Left forelimb (tissue), 1 donor: Measurements from ENCODE around the gene HEATR5B.
"Not testable (repeated sequence)": the region's sequence is repeated elsewhere in the genome, so short reads cannot be mapped to it uniquely, and the experiment has no call there.

Experiments
- DNase-seq: peaks from one replicate; pipeline ENCODE4 v3.0.0-alpha.2; 2018; ENCODE audit warnings: low spot score

HEATR5B gene

DNA sequence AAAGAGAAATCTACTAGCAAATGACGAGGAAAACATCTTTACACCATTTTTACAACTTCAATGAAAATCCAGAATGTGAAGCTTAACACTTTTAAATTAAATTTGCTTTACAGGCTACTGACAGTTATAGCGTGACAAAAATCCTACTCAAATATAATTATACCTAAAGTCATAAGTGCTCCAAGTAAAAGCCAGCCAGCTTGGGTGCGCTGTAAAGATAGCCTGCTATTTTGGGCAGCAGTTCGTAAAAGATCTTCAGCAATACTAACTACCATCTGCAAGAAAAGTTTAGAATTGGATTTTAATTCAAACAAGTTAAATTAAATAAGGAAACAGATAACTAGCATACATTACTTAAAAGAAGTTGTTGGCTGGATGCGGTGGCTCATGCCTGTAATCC lies 22.4 kb downstream of the HEATR5B start:
- no peak for DNase-seq

DNA sequence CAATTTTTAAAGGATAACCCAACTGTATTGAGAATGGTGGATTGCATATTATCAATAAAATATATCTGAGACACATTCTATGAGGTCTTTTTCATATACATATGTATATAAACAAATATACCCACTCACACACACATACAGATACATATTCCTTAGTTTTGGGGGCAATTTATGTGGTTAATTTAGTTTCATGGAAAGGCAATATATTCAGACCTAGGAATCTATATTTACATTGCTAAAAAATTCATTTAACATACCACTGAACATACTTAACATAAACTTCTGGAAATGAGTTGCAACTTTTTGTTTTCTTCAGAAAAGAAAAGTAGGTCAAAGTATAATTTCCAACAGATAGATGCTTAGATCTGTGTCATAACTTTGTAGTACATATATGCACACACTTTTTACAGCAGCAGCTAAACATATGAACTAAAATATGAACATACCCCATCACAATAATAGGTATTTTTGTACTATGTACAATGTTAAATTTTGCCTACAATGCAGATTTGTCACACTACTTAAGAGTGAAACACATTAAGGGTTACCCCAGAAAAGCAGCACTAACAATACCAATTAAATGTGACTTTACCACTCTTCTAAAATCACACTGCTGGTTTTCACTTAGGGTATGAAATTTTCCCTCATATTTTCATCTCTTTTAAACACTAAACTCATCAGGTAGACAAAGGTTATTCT lies 23.0 kb downstream of the HEATR5B start:
- no peak for DNase-seq

DNA sequence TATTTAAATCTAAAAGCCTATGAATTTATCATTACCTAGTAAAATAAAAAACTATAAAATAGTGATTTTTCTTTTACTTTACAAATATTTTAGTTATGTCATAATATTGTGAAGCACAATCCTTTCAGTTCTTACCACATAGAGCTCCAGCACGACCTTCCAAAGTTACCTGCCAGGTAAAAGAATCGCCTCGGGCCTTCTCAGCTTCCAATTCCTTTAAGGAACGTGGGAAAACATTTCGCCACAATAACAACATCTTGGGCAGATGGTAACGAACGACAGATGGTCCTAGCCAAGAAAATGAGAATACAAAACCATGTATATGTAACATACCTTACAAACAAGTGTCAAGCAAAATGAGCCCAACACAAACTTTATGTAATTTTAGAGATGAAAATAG lies 23.7 kb downstream of the HEATR5B start:
- DNase-seq = no peak

DNA sequence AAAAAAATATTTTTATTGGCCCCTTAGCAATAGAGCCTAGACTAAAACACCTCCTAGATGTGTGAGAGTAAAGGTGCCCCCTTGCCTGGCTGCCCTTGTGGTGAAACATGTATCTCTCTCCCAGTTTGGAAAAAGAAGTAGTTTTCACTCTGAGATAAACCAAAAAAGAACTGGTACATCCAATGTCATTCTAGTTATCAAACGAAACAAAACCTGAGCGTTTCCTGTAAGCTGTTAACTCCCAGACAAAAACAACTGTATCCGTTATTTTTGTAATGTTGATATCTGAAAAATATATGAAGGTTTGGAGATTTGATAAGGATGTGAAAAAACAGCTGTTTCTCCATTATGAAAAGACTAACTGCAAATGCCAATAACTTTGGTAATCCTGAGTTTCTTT lies 24.3 kb downstream of the HEATR5B start:
- no peak for DNase-seq

DNA sequence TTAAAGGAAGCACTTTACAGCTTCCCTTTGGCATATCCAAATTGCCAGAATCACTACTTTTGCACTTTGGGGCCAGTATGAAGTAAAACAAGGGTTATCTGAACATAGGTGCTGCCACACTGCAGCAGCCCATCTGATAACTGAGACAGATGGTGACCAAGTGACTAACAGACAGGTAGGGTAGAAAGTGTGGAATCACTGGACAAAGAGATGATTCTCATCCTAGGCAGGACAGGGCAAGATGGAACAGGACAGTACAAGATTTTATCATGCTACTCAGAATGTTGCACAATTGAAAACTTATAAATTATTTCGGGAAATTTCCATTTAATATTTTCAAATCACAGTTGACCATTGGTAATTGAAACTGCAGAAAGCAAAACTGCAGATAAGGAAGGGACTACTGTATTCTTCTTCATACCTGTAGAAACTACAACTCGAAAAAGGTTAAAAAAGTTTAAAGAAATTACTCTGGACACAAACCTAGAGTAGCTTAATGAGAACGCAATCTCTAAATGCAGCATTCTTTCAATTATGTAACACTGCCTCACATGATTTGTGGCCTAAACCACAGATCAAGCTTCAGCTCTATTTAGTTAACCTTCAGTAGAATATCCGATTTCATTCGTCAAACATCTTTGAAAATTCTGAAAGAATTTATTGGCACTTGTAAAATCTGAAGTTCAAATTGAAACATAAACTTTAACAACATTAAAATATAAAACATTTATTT lies 31.4 kb downstream of the HEATR5B start:
- DNase-seq = no peak

DNA sequence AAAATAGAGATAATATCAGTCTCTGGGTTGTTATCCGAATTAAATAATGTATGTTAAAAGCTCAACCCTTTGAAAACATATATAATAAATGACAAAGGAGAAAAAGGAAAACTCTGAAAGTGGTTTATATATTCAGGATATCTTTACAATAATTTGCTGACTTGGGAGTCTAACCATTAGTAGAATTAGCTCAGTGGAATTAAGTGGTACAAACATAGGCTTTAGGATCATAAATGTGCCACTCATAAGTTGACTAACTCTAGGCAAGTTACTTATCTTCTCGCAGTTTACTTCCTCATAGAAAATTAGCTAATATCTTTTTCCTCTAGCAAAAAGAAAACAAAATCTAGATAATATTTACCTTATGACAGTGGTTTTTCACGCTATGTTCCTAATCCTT lies 44.6 kb downstream of the HEATR5B start:
- DNase-seq = no peak

DNA sequence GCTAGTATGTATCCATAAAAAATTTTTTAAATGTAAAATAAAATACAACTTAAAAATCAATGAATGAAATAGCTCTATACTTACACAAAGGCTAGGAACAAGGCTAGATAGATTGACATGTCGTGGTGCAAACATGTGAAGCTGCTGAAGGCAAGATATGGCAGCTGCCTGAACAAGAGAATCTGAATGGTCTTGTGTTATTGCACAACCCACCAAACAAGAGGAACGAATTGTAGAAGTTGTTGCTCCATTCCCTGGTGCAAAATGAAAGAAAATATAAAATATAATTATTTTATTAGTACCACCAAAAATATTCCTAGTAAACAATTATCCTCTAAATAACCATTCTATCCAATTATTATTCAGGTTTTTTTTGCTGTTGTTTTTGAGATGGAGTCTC lies 46.4 kb downstream of the HEATR5B start:
- DNase-seq = no peak

DNA sequence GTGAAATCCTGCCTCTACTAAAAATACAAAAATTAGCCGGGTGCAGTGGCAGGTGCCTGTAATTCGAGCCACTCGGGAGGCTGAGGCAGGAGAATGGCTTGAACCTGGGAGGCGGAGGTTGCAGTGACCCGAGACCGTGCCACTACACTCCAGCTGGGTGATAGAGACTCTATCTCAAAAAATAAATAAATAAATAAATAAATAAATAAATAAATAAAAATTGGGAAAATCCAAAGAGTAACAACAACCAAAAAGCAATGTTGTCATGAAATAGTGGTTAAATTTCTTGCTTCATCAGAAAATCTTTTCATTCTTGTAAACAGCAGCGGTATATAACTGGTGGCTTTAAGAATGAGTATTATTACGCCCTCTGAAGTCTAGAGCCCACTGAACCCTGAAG lies 54.4 kb downstream of the HEATR5B start:
- DNase-seq = no peak

DNA sequence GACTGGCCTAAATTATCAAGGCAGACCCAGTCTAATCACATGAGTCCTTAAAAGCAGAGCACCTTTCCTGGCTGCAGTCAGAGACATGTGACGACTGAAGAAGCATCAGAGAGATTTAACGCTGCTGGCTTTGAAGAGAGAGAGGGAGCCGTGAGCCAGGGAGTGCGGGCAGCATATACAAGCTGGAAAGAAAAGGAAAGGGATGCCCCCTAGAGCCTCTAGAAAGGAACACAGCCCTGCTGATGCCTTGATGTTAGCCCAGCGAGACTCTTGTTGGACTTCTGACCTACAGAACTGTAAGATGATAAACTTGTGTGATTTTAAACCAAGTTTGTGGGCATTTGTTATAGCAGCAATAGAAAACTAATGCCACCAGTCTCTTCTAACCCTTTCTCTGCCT lies 58.1 kb downstream of the HEATR5B start:
- no peak for DNase-seq

DNA sequence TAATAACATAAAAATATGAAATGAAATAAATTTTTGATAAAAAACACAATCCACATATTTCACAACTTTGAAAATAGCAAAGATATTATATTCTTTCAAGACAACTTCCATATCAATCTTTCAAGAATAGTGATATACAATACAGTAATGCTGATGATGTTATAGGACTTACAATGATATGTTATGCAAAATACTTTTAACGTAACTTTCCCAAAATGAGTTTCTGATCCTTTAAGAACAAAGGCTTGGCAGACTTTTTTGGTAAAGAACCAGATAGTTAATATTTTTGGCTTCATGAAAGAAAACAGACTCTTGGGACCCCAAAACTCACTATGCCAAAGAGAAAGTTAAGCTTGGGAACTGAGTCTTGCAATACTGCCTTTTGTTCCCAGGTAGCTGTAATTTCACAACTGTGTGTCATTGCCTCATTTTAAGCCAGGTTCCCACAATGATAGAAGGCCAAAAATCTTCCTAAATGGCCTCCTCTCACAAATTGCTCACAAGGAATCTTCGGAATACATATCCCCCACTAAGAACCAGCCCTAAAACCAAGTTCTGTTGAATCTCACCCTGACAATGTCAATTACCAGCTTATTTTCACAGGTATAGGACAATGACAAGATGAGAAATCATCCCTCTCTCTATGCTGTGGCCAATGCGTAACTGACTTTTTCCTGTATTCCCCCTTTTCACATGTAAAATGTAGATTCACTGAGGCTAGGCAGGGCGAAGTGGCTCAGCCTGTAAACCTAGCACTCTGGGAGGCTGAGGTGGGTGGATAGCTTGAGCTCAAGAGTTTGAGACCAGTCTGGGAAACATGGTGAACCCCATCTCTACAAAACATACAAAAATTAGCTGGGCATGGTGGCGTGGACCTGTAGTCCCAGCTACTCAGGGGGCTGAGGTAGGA lies 63.0 kb downstream of the HEATR5B start:
- DNase-seq = no peak

DNA sequence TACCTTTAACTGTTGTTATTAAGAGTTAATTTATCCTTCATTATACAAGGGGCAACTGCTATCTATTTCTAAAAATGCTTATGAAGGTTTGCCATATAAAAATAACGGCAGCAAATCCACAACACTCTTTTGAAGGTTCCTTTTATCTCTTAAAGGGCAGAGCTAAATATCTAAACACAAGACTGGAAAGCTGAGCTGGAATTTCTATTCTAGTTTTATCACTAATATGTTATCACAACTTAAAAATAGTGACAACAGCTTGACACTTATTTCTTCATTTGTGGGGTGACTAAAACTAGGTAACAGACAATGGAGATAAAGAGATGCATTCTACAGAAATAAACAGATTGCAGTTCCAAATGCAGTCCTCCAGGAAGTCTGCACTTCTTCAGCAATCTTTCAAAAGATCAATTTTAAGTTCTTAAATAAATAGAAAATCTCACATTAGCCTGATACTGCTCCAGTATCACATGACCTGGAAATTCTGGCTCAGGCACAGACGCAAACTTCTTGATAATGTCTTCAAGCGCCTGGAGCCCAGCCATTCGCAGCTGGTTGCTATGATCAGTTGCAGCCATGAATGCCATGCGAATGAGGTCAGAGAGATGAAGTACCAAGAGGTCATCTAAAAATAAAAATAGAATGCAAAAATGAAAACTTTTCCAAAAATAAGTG lies 63.8 kb downstream of the HEATR5B start:
- DNase-seq = peak; percentile 65

DNA sequence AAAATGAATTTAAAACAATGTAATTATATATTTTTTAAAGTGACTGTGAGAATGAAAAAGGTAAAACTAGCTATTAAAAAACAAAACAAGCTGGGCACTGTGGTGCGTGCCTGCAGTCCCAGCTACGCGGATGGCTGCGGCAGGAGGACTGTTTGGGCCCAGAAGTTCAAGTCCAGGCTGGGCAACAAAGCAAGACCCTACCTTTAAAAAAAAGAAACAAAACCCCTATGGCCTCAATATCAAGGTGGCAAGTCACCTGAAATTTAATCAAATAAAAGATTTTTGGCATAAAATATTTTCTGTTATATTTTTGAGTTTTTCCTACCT lies 70.9 kb downstream of the HEATR5B start:
- no peak for DNase-seq

DNA sequence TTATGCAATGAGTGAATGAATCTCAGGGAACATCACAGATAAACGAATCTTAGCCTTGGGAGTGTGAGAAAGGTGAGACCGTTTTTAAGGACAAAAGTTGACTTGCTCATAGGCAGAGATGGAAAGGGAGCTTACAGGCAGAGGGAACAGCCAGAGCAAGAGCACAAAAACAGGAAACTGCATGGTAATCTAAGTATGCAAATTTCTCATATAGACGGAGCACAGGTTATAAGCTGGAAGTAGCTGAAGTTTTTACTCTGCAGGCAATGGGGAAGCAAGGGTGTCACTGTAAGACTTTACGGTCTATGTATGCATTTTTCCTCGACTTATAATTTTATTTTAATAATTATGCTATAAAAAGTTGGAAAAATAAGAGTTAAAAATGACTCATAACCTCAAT lies 73.0 kb downstream of the HEATR5B start:
- no peak for DNase-seq

DNA sequence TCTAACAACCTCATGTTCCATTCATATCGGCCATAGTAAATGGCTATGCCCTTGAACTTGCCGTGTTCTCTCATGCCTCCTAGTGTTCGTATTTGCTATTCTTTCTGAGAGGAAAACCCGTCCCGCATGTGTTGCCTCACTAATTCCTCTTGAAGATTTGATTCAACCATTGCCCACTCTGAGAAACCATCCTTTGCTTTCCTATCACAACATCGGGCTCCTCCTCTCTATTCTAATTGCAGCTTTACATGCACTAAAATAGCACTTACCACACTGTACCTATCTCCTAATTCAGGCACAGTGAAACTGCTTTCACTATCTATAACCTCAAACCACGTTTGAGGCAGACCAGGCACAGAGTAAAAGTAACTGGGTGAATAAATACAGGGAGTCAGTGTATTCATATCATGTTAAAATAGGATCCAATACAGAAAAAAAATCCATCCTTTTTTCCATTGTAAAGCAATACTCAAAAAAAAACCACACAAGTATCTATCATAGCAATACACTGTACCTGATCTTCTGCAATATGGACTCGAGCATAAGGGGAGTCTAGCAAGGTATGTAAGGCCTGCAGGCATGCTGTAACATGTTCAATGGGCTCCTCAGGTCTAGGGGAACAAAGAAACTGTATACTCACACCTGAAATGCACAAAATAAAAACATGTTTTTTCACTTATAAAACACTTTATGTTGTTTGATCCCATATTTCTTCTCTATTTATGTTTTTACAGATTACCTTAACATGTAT lies 78.9 kb downstream of the HEATR5B start:
- DNase-seq = no peak

DNA sequence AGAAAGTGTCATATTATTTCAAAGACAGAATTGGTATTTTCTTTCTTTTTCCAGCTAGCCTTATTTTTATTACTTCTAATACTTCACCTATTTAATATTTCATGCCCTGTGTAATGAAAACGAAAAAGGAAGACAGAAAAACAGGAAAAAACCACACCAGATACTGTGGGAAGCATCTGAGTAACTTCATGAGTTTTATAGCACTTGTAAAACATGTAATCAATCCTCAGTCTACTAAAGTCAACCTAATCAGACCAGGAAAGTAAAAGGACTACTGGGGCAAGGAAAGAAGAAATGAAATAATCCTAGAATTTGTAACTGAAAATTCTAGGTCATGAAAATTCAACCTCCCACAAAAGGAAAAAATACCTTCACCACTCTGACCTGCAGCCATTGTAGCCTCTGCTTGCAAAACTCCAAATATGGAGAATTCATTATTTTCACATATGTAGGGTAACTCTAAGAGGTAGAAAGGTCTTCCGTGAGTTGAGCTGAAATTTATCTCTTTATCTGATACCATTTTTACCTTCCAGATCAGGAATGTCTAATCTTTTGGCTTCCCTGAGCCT lies 83.1 kb downstream of the HEATR5B start:
- DNase-seq = no peak

DNA sequence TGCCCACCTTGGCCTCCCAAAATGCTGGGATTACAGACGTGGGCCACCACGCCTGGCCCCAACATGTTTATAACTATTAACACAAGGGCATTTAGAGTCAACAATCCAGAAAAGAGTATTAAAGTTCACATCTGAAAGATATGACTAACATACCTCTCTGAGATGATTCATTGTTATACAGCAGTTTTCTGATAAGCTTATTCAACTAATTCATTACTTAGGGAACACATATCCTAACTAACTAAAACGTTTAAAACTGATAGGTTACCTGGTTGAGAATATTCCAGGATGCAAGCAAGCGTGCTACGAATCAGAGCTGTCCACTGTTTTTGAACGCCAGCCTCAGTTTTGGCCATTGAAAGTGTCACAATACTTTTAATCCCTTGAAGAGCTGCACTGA lies 83.9 kb downstream of the HEATR5B start:
- no peak for DNase-seq

DNA sequence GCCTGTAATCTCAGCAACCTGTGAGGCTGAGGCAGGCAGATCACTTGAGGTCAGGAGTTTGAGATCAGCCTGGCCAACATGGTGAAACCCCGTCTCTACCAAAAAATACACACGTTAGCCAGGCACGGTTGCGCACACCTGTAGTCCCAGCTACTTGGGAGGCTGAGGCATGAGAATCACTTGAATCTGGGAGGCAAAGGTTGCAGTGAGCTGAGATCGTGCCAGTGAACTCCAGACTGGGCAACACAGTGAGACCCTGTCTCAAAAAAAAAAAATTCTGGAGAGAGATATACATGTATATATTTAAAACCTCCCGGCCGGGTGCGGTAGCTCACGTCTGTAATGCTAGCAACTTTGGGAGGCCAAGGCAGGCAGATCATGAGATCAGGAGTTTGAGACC lies 84.8 kb downstream of the HEATR5B start:
- DNase-seq = not testable (repeated sequence)

DNA sequence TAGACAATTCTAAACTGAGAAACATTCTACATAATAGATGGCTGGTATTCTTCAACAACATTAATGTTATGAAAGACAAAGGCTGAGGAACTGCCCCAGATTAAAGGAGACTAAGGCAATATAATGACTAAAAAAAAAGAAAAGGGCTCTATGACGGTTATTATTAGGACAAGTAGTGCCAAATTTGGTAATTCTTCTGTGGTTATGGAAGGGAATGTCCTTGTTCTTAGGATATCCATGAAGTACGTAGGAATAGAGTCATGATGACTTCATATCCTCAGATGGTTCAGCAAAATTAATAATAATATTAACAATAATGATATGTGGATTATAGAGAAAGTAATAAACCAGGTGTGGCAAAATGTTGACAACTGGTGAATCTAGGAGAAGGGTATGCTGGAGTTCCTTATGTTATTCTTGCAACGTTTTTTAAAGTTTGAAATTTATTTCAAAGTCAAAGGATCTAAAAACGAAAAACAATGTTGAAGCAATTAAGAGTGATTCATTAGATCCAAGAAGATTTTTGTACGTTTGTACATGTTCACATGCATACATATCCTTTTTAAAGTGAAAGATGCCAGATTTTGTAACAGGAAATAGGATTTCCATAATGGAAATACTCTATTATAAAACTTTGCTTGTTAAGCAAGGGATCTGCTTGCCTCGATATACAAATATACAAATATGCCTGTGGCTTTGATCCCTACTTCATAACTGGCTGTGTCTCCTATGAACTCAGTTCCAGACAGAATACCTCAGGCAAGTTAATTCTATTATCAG lies 90.1 kb downstream of the HEATR5B start:
- DNase-seq = no peak

DNA sequence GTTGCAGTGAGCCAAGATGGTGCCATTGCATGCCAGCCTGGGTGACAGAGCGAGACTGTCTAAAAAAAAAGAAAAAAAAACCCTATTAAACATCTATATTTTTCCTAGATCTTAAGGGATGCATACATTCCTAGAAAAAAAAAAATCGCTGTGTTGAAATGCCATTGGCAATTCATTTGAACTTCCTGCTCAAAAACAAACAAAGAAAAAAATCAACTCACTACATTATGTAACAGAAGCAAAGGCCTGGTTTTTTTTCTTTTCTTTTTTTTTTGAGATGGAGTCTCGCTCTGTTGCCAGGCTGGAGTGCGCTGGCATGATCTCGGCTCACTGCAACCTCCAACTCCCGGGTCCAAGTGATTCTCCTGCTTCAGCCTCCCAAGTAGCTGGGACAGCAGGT lies 96.2 kb downstream of the HEATR5B start:
- no peak for DNase-seq

DNA sequence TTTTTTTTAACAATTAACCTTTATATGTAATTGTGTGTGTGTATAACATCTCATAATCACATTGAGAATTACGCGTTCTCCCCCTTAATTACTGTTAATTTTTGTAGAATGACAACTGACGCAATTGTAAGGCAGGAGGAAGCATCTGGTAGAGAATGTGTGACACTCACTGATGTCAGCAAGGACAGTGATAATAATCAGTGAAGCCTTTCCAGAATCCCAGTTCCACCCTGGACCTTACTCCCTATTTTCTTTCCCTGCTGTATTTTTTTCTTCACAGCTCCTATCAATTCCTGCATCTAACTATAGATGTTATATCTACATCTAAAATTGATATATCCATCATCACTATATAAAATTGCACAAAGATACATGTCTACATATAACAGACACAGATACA lies 101.7 kb downstream of the HEATR5B start:
- no peak for DNase-seq

DNA sequence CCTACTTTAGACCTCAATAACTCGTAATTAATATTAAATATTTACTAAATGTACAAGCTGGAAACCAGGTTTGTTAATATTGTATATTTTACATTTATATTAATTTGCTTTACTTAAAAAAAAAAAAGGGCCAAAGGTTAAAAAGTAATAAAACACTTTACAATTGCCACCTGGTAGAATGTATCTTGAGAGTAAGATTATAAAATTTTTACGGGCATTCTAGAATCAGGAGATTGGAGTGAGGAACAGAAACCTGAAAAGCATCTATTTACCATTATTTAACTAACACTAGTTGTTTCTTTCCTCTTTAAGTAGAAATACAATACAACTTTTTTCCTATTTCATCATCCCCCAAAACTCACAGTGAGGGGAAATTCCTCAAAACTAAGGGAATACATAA lies 102.3 kb downstream of the HEATR5B start:
- no peak for DNase-seq
